Pancreas (tissue), 10 donors: Measurements from ENCODE around the gene NFATC2IP. TPM values are rescaled to one million over a fixed set of nuclear protein-coding genes. Genes with fewer than 3 reads are reported as not detected.
"Not testable (repeated sequence)": the region's sequence is repeated elsewhere in the genome, so short reads cannot be mapped to it uniquely, and the experiment has no call there.

Experiments used
- ATAC-seq, 4 donors: fragments of 200-7000 bp; cut with Tn5 transposase; one replicate each; pipeline versions ENCODE4 v1.8.0 to v1.9.1; 2020; ENCODE audit warnings: mild to moderate bottlenecking in 4 of 4, moderate library complexity in 4 of 4
- DNase-seq, 6 donors: peaks; one replicate each; pipeline ENCODE4 v3.0.0-alpha.2; 2020
- FAIRE-seq: peaks from 2 replicates; lab custom pipeline; 2012; peaks lifted over from hg19 to GRCh38; lab: Jason Lieb, UNC
- H3K27ac ChIP-seq, 4 donors: fragments of 200-600 bp; sonication (generic); 1 replicate in 3 of 4; 2 replicates in 1 of 4; pipeline versions ENCODE4 v1.5.0 to v1.8.0; 2020
- H3K27me3 ChIP-seq, 4 donors: fragments of 200-600 bp; one replicate each; pipeline ENCODE4 v1.8.0; 2021
- H3K36me3 ChIP-seq, 3 donors: fragments of 200-600 bp; sonication (generic) in 1 of 3; one replicate each; pipeline versions ENCODE4 v1.5.0 to v1.8.0; 2020 to 2021
- H3K4me1 ChIP-seq, 3 donors: fragments of 200-600 bp; one replicate each; pipeline ENCODE4 v1.8.0; 2021
- H3K4me3 ChIP-seq, 4 donors: fragments of 200-600 bp; sonication (generic) in 2 of 4; one replicate each; pipeline versions ENCODE4 v1.5.0 to v1.8.0; 2020 to 2021
- H3K9me3 ChIP-seq, 4 donors: fragments of 200-600 bp; one replicate each; pipeline ENCODE4 v1.8.0; 2021
- CTCF ChIP-seq, 4 donors: fragments of 200-600 bp; sonication (generic) in 3 of 4; IDR thresholded peaks; one replicate each; pipeline versions ENCODE4 v1.5.0 to v1.8.0; 2021; ENCODE audit warnings: antibody characterized with exemption in 4 of 4
- whole genome bisulfite sequencing, 2 donors: extraction: QIAGEN DNeasy Blood & Tissue Kit; methylation state at CpG; one replicate each; pipeline ENCODE4 v1.1.7; 2013; 5-methylcytosine and 5-hydroxymethylcytosine counted together
- intact Hi-C, 3 donors: fragments of 100-400 bp; cut with DNase I; formaldehyde crosslinking; loops; one replicate each; pipeline versions ENCODE4 v1.11.1 to v1.14.2; 2022
- polyA plus RNA-seq, 2 donors: library from polyadenylated mRNA; stranded (reverse); fragments of 200-250 nt; gene quantifications; one replicate each; pipeline ENCODE4 v1.2.3, GENCODE V29; 2013
- total RNA-seq, 6 donors: library from RNA; stranded (reverse); fragmentation: NEBNext Ultra II Directional in 4 of 6; extraction: Animal tissue kit (Norgen Biotek cat#: 25700) in 4 of 6; gene quantifications; one replicate each; pipeline versions ENCODE4 v1.2.1 to v1.2.4, GENCODE V29; 2021 to 2023
- donor health status: healthy with polysubstance abuse.
- donor health status: DM: no; HTN: no; CAD: no; lungs with moderate emphysema.
- donor health status: DM: no; HTN: no; CAD: no.
- donor health status: control.
- donor health status: control.
- donor health status: Bipolar disorder and iron deficiency.
- donor health status: DM: yes; HTN: yes; CAD: no.
- donor health status: DM: no; HTN: no; CAD: no.
- donor health status: DM: no; HTN: no; CAD: no.
- donor health status: DM: yes; HTN: yes; CAD: no.

NFATC2IP gene
- total and polyA plus RNA-seq, 8 donors = 9.2 to 22.0 (median 12.6) TPM

- H3K36me3 ChIP-seq = no peaks in the 10 kb centered on the region
- DNase-seq (no peak), FAIRE-seq (no peak), ATAC-seq (no peak)
- H3K27me3 ChIP-seq = no peaks in the 10 kb centered on the region
- WGBS, 2 donors = 52 to 78% methylated on average over 3 of the region's 3 CpGs
- H3K27ac ChIP-seq = no peak overlapping the region
- no peaks in the 10 kb centered on the region for H3K9me3 ChIP-seq
- TF ChIP-seq CTCF (IDR thresholded peaks at IDR 0.05) = no peak
- intact Hi-C loops = no loop called here
- H3K4me3 ChIP-seq = no peak overlapping the region
- H3K4me1 ChIP-seq = no peaks in the 10 kb centered on the region
Observed at GRCh38 chr16:28998837-28999236, 48.1 kb downstream of the NFATC2IP start.

GRCh38 chr16:28999577-28999976 is 48.8 kb downstream of the NFATC2IP start:
- H3K9me3 ChIP-seq = no peaks in the 10 kb centered on the region
- intact Hi-C loops = no loop called here
- no peak for DNase-seq
- H3K4me1 ChIP-seq = no peaks in the 10 kb centered on the region
- H3K4me3 ChIP-seq = no peak overlapping the region
- no peaks in the 10 kb centered on the region for H3K27me3 ChIP-seq
- no peak for TF ChIP-seq CTCF (IDR thresholded peaks at IDR 0.05)
- 51 to 64% methylated on average over 4 of the region's 4 CpGs for WGBS, 2 donors
- no peaks in the 10 kb centered on the region for H3K36me3 ChIP-seq
- H3K27ac ChIP-seq = no peak overlapping the region
- no peak for ATAC-seq
- FAIRE-seq = no peak

- no peak for ATAC-seq
- Histone ChIP-seq H3K4me1 (no peaks in the 10 kb centered on the region), H3K4me3 (no peak overlapping the region), H3K27ac (no peak overlapping the region), H3K27me3 (no peaks in the 10 kb centered on the region), H3K9me3 (no peaks in the 10 kb centered on the region), H3K36me3 (no peaks in the 10 kb centered on the region)
- no peak for DNase-seq
- no peak for FAIRE-seq
- no peak for TF ChIP-seq CTCF (IDR thresholded peaks at IDR 0.05)
- 84 to 95% methylated on average over 2 of the region's 2 CpGs for whole genome bisulfite sequencing, 2 donors
- intact Hi-C loops = no loop called here
Observed at GRCh38 chr16:29000019-29000418, 49.3 kb downstream of the NFATC2IP start.

- FAIRE-seq, H3K36me3 ChIP-seq, intact Hi-C loops, H3K9me3 ChIP-seq, H3K27me3 ChIP-seq, H3K4me3 ChIP-seq, H3K27ac ChIP-seq, H3K4me1 ChIP-seq, ATAC-seq, DNase-seq: not testable (repeated sequence)
- 63 to 69% methylated on average over 9 of the region's 9 CpGs for WGBS, 2 donors
Observed at GRCh38 chr16:29004496-29005139, 53.9 kb downstream of the NFATC2IP start.

GRCh38 chr16:29007730-29008593 is 57.2 kb downstream of the NFATC2IP start:
- Histone ChIP-seq H3K36me3 (no peaks in the 10 kb centered on the region), H3K27me3 (no peaks in the 10 kb centered on the region), H3K4me3 (no peak overlapping the region), H3K4me1 (no peaks in the 10 kb centered on the region), H3K27ac (no peak overlapping the region), H3K9me3 (no peaks in the 10 kb centered on the region)
- DNase-seq (no peak), ATAC-seq (no peak), FAIRE-seq (no peak)
- intact Hi-C loops = no loop called here
- no peak for TF ChIP-seq CTCF (IDR thresholded peaks at IDR 0.05)
- 55 to 57% methylated on average over 10 of the region's 10 CpGs for WGBS, 2 donors
